DMS 273 treated with DMSO at 0.1 percent for 48 hours (cell line): ENCODE measurements around the gene ISL2.

Experiments used
- DNase-seq: peaks from one replicate; lab custom pipeline; 2025; lab: John Stamatoyannopoulos, UW

ISL2 gene

GRCh38 chr15:76327191-76328105 lies 9.1 kb upstream of the ISL2 start:
- peak; percentile 61 for DNase-seq

GRCh38 chr15:76328106-76328696 lies 8.4 kb upstream of the ISL2 start:
- DNase-seq, result no peak

GRCh38 chr15:76328958-76329357 lies 7.6 kb upstream of the ISL2 start:
- DNase-seq, result no peak

- no peak for DNase-seq
Observed at GRCh38 chr15:76330080-76330680, 6.4 kb upstream of the ISL2 start.

- DNase-seq, result no peak
Observed at GRCh38 chr15:76332796-76333195, 3.8 kb upstream of the ISL2 start.

GRCh38 chr15:76333309-76333708 lies 3.3 kb upstream of the ISL2 start:
- no peak for DNase-seq

- DNase-seq, result no peak
Observed at GRCh38 chr15:76333720-76334437, 2.7 kb upstream of the ISL2 start.

GRCh38 chr15:76334438-76335306 lies 1.9 kb upstream of the ISL2 start:
- no peak for DNase-seq

GRCh38 chr15:76335307-76336253 lies 993 bp upstream of the ISL2 start:
- no peak for DNase-seq

- DNase-seq, result no peak
Observed at GRCh38 chr15:76337059-76337695, 604 bp downstream of the ISL2 start.

- no peak for DNase-seq
Observed at GRCh38 chr15:76337696-76338485, 1.3 kb downstream of the ISL2 start.

- no peak for DNase-seq
Observed at GRCh38 chr15:76338486-76339304, 2.1 kb downstream of the ISL2 start.

- DNase-seq, result no peak
Observed at GRCh38 chr15:76339305-76340197, 3.0 kb downstream of the ISL2 start.

- DNase-seq, result no peak
Observed at GRCh38 chr15:76340198-76340802, 3.7 kb downstream of the ISL2 start.

GRCh38 chr15:76340803-76341365 lies 4.3 kb downstream of the ISL2 start:
- no peak for DNase-seq

GRCh38 chr15:76341366-76342057 lies 4.9 kb downstream of the ISL2 start:
- no peak for DNase-seq
